Measurements from ENCODE around the gene QKI.

QKI gene

GRCh38 chr6:163570579-163571231 lies 156.2 kb downstream of the QKI start:
- Mint-ChIP-seq H3K36me3 (ENCODE audit: insufficient read depth) (peaks cover 18% of the 10 kb centered on the region), H3K27me3 (no peaks in the 10 kb centered on the region), H3K27ac (ENCODE audit: low read depth) (peak overlapping the region; percentile 35)

GRCh38 chr6:163571730-163572129 lies 157.2 kb downstream of the QKI start:
- Mint-ChIP-seq H3K27me3 (no peaks in the 10 kb centered on the region), H3K4me1 (no peaks in the 10 kb centered on the region), H3K36me3 (ENCODE audit: insufficient read depth) (peaks cover 18% of the 10 kb centered on the region)

More at GRCh38 chr6:163570579-163571231, 156.2 kb downstream of the QKI start:
- Mint-ChIP-seq H3K9me3 (no peaks in the 10 kb centered on the region), H3K4me3 (no peak overlapping the region), H3K4me1 (no peaks in the 10 kb centered on the region)
- no peak for ATAC-seq (replicated peaks; ENCODE audit: extremely low read depth, poor library complexity, severe bottlenecking)
- DNase-seq (ENCODE audit: low spot score in 2 of 2), result no peak

GRCh38 chr6:163572612-163573011 lies 158.1 kb downstream of the QKI start:
- Mint-ChIP-seq H3K9me3 (no peaks in the 10 kb centered on the region), H3K27me3 (no peaks in the 10 kb centered on the region), H3K27ac (ENCODE audit: low read depth) (no peak overlapping the region), H3K4me3 (no peak overlapping the region), H3K4me1 (no peaks in the 10 kb centered on the region), H3K36me3 (ENCODE audit: insufficient read depth) (peaks cover 16% of the 10 kb centered on the region)
- DNase-seq (ENCODE audit: low spot score in 2 of 2) (no peak), ATAC-seq (replicated peaks; ENCODE audit: extremely low read depth, poor library complexity, severe bottlenecking) (no peak)

More at GRCh38 chr6:163571730-163572129, 157.2 kb downstream of the QKI start:
- no peak overlapping the region for H3K27ac Mint-ChIP-seq (ENCODE audit: low read depth)
- no peak for DNase-seq (ENCODE audit: low spot score in 2 of 2)
- H3K9me3 Mint-ChIP-seq, result no peaks in the 10 kb centered on the region
- H3K4me3 Mint-ChIP-seq, result no peak overlapping the region
- no peak for ATAC-seq (replicated peaks; ENCODE audit: extremely low read depth, poor library complexity, severe bottlenecking)

GRCh38 chr6:163573503-163574179 lies 159.1 kb downstream of the QKI start:
- no peaks in the 10 kb centered on the region for H3K27me3 Mint-ChIP-seq
- no peaks in the 10 kb centered on the region for H3K4me1 Mint-ChIP-seq
- H3K27ac Mint-ChIP-seq (ENCODE audit: low read depth), result no peak overlapping the region
- H3K9me3 Mint-ChIP-seq, result no peaks in the 10 kb centered on the region
- no peak overlapping the region for H3K4me3 Mint-ChIP-seq
- H3K36me3 Mint-ChIP-seq (ENCODE audit: insufficient read depth), result peaks cover 16% of the 10 kb centered on the region
- no peak for ATAC-seq (replicated peaks; ENCODE audit: extremely low read depth, poor library complexity, severe bottlenecking)
- DNase-seq (ENCODE audit: low spot score in 2 of 2), result no peak

- ATAC-seq (replicated peaks; ENCODE audit: extremely low read depth, poor library complexity, severe bottlenecking) (no peak), DNase-seq (ENCODE audit: low spot score in 2 of 2) (no peak)
- no peaks in the 10 kb centered on the region for H3K9me3 Mint-ChIP-seq
- H3K36me3 Mint-ChIP-seq (ENCODE audit: insufficient read depth), result peaks cover 8% of the 10 kb centered on the region
- no peaks in the 10 kb centered on the region for H3K4me1 Mint-ChIP-seq
- no peaks in the 10 kb centered on the region for H3K27me3 Mint-ChIP-seq
- no peak overlapping the region for H3K4me3 Mint-ChIP-seq
- H3K27ac Mint-ChIP-seq (ENCODE audit: low read depth), result no peak overlapping the region
These were observed 161.6 kb downstream of the QKI start for GRCh38 chr6:163576114-163576513.

GRCh38 chr6:163577404-163577803 lies 162.9 kb downstream of the QKI start:
- no peak for ATAC-seq (replicated peaks; ENCODE audit: extremely low read depth, poor library complexity, severe bottlenecking)
- Mint-ChIP-seq H3K4me3 (no peak overlapping the region), H3K27me3 (no peaks in the 10 kb centered on the region), H3K9me3 (no peaks in the 10 kb centered on the region), H3K36me3 (ENCODE audit: insufficient read depth) (peaks cover 7% of the 10 kb centered on the region), H3K27ac (ENCODE audit: low read depth) (no peak overlapping the region), H3K4me1 (no peaks in the 10 kb centered on the region)
- DNase-seq (ENCODE audit: low spot score in 2 of 2), result no peak

GRCh38 chr6:163579111-163579879 lies 164.8 kb downstream of the QKI start:
- Mint-ChIP-seq H3K27ac (ENCODE audit: low read depth) (no peak overlapping the region), H3K4me1 (no peaks in the 10 kb centered on the region), H3K9me3 (no peaks in the 10 kb centered on the region), H3K27me3 (peaks cover 12% of the 10 kb centered on the region), H3K36me3 (ENCODE audit: insufficient read depth) (peaks cover 3% of the 10 kb centered on the region), H3K4me3 (no peak overlapping the region)
- DNase-seq (ENCODE audit: low spot score in 2 of 2) (no peak), ATAC-seq (replicated peaks; ENCODE audit: extremely low read depth, poor library complexity, severe bottlenecking) (no peak)

- no peak overlapping the region for H3K27ac Mint-ChIP-seq (ENCODE audit: low read depth)
- peaks cover 14% of the 10 kb centered on the region for H3K27me3 Mint-ChIP-seq
- H3K4me3 Mint-ChIP-seq, result no peak overlapping the region
- no peaks in the 10 kb centered on the region for H3K9me3 Mint-ChIP-seq
- H3K36me3 Mint-ChIP-seq (ENCODE audit: insufficient read depth), result peaks cover under 1% of the 10 kb centered on the region
- no peak for ATAC-seq (replicated peaks; ENCODE audit: extremely low read depth, poor library complexity, severe bottlenecking)
- no peak for DNase-seq (ENCODE audit: low spot score in 2 of 2)
- no peaks in the 10 kb centered on the region for H3K4me1 Mint-ChIP-seq
These were observed 165.4 kb downstream of the QKI start for GRCh38 chr6:163579880-163580295.

GRCh38 chr6:163580311-163581030 lies 166.0 kb downstream of the QKI start:
- no peak for ATAC-seq (replicated peaks; ENCODE audit: extremely low read depth, poor library complexity, severe bottlenecking)
- Mint-ChIP-seq H3K27me3 (peaks cover 14% of the 10 kb centered on the region), H3K36me3 (ENCODE audit: insufficient read depth) (no peaks in the 10 kb centered on the region), H3K27ac (ENCODE audit: low read depth) (no peak overlapping the region), H3K4me1 (no peaks in the 10 kb centered on the region), H3K4me3 (no peak overlapping the region), H3K9me3 (no peaks in the 10 kb centered on the region)
- no peak for DNase-seq (ENCODE audit: low spot score in 2 of 2)

- Mint-ChIP-seq H3K4me3 (no peak overlapping the region), H3K27ac (ENCODE audit: low read depth) (no peak overlapping the region), H3K36me3 (ENCODE audit: insufficient read depth) (peaks cover 1% of the 10 kb centered on the region), H3K4me1 (no peaks in the 10 kb centered on the region), H3K27me3 (peaks cover 21% of the 10 kb centered on the region), H3K9me3 (no peaks in the 10 kb centered on the region)
- no peak for ATAC-seq (replicated peaks; ENCODE audit: extremely low read depth, poor library complexity, severe bottlenecking)
- no peak for DNase-seq (ENCODE audit: low spot score in 2 of 2)
These were observed 169.0 kb downstream of the QKI start for GRCh38 chr6:163583558-163583957.

GRCh38 chr6:163585932-163586437 lies 171.5 kb downstream of the QKI start:
- H3K4me1 Mint-ChIP-seq, result no peaks in the 10 kb centered on the region
- ATAC-seq (replicated peaks; ENCODE audit: extremely low read depth, poor library complexity, severe bottlenecking) (no peak), DNase-seq (ENCODE audit: low spot score in 2 of 2) (no peak)
- no peak overlapping the region for H3K4me3 Mint-ChIP-seq
- H3K36me3 Mint-ChIP-seq (ENCODE audit: insufficient read depth), result peaks cover 1% of the 10 kb centered on the region
- H3K9me3 Mint-ChIP-seq, result no peaks in the 10 kb centered on the region
- peaks cover 21% of the 10 kb centered on the region for H3K27me3 Mint-ChIP-seq
- no peak overlapping the region for H3K27ac Mint-ChIP-seq (ENCODE audit: low read depth)

GRCh38 chr6:163586888-163587287 lies 172.4 kb downstream of the QKI start:
- Mint-ChIP-seq H3K27ac (ENCODE audit: low read depth) (no peak overlapping the region), H3K4me3 (no peak overlapping the region), H3K27me3 (peaks cover 25% of the 10 kb centered on the region), H3K36me3 (ENCODE audit: insufficient read depth) (peaks cover 1% of the 10 kb centered on the region), H3K9me3 (peaks cover 1% of the 10 kb centered on the region), H3K4me1 (no peaks in the 10 kb centered on the region)
- ATAC-seq (replicated peaks; ENCODE audit: extremely low read depth, poor library complexity, severe bottlenecking), result no peak
- no peak for DNase-seq (ENCODE audit: low spot score in 2 of 2)
